OCI-LY3 (cell line): ENCODE data around the gene C8B.

Experiments
- H2AFZ ChIP-seq: fragments of 200-600, 300-600 bp; shearing (Covaris generic); 2 replicates; pipeline ENCODE4 v1.6.0; 2014; ENCODE audit warnings: antibody characterized with exemption, low read depth, low read length
- H3K27ac ChIP-seq: fragments of 200-600, 300-600 bp; sonication (generic); 2 replicates; pipeline ENCODE4 v1.5.1; 2014; ENCODE audit warnings: mild to moderate bottlenecking, low read length, moderate library complexity, mixed read lengths
- H3K27me3 ChIP-seq: fragments of 200-600, 300-600 bp; sonication (generic); 2 replicates; pipeline ENCODE4 v1.6.1; 2014; ENCODE audit warnings: low read depth, low read length, mixed read lengths
- H3K36me3 ChIP-seq: fragments of 200-600, 300-600 bp; sonication (generic); replicated peaks from 2 replicates; pipeline ENCODE3; 2014; ENCODE audit warnings: low read depth, low read length, mixed read lengths
- H3K4me1 ChIP-seq: fragments of 300-600, 200-600 bp; sonication (generic); 2 replicates; pipeline ENCODE4 v1.6.1; 2014; ENCODE audit warnings: low read length, mixed read lengths
- H3K4me2 ChIP-seq: fragments of 200-600, 300-600 bp; sonication (generic); 2 replicates; pipeline ENCODE4 v1.6.1; 2014; ENCODE audit warnings: low read length, mixed read lengths
- H3K4me3 ChIP-seq: fragments of 300-600, 200-600 bp; sonication (generic); 2 replicates; pipeline ENCODE4 v1.5.1; 2014; ENCODE audit warnings: antibody characterized with exemption, mild to moderate bottlenecking, low read length, moderate library complexity
- H3K79me2 ChIP-seq: fragments of 300-600, 200-600 bp; shearing (Covaris generic); 2 replicates; pipeline ENCODE4 v1.6.1; 2014; ENCODE audit warnings: mild to moderate bottlenecking, low read length, mixed read lengths
- H3K9ac ChIP-seq: fragments of 300-600, 200-600 bp; shearing (Covaris generic); 2 replicates; pipeline ENCODE4 v1.6.0; 2014; ENCODE audit warnings: mild to moderate bottlenecking, low read length, moderate library complexity
- H3K9me3 ChIP-seq: fragments of 200-600, 300-600 bp; shearing (Covaris generic); 2 replicates; pipeline ENCODE4 v1.6.1; 2014; ENCODE audit warnings: low read length, mixed read lengths; ENCODE audit not compliant: insufficient read depth
- H4K20me1 ChIP-seq: fragments of 200-600, 300-600 bp; sonication (generic); 2 replicates; pipeline ENCODE4 v1.6.1; 2016; ENCODE audit warnings: low read length, mixed read lengths; ENCODE audit not compliant: insufficient read depth
- CTCF ChIP-seq: fragments of 200-600, 300-600 bp; sonication (generic); IDR thresholded peaks from 2 replicates; pipeline ENCODE4 v1.5.1; 2014; ENCODE audit warnings: antibody characterized with exemption, low read length, low read depth
- EZH2phosphoT487 ChIP-seq: fragments of 200-600 bp; shearing (Covaris generic); IDR thresholded peaks from 2 replicates; pipeline ENCODE4 v1.6.1; 2018; ENCODE audit warnings: antibody characterized with exemption, mixed run types, low read depth

C8B gene

GRCh38 chr1:56995414-56996100 lies 29.7 kb upstream of the C8B start:
- Histone ChIP-seq H3K36me3 (no peaks in the 10 kb centered on the region), H3K27me3 (no peaks in the 10 kb centered on the region), H3K4me2 (no peak overlapping the region), H3K79me2 (no peaks in the 10 kb centered on the region), H4K20me1 (no peaks in the 10 kb centered on the region), H2AFZ (no peak overlapping the region), H3K27ac (no peak overlapping the region), H3K9me3 (no peaks in the 10 kb centered on the region), H3K4me3 (no peak overlapping the region), H3K9ac (no peak overlapping the region), H3K4me1 (no peaks in the 10 kb centered on the region)
- no peak for TF ChIP-seq CTCF
- no peak for TF ChIP-seq EZH2phosphoT487

- TF ChIP-seq CTCF: no peak
- no peak for TF ChIP-seq EZH2phosphoT487
- H3K4me1 ChIP-seq: no peaks in the 10 kb centered on the region
- no peak overlapping the region for H2AFZ ChIP-seq
- H3K36me3 ChIP-seq: no peaks in the 10 kb centered on the region
- no peak overlapping the region for H3K9ac ChIP-seq
- no peaks in the 10 kb centered on the region for H3K9me3 ChIP-seq
- H3K27me3 ChIP-seq: no peaks in the 10 kb centered on the region
- no peak overlapping the region for H3K4me3 ChIP-seq
- H4K20me1 ChIP-seq: no peaks in the 10 kb centered on the region
- no peak overlapping the region for H3K27ac ChIP-seq
- no peak overlapping the region for H3K4me2 ChIP-seq
- H3K79me2 ChIP-seq: no peaks in the 10 kb centered on the region
Measured at GRCh38 chr1:56993475-56993874, 27.7 kb upstream of the C8B start.

- H3K9me3 ChIP-seq: no peaks in the 10 kb centered on the region
Measured at GRCh38 chr1:56992318-56993125, 26.7 kb upstream of the C8B start.

More at GRCh38 chr1:56992318-56993125, 26.7 kb upstream of the C8B start:
- H4K20me1 ChIP-seq: no peaks in the 10 kb centered on the region
- H3K79me2 ChIP-seq: no peaks in the 10 kb centered on the region
- no peak overlapping the region for H3K4me2 ChIP-seq
- H3K27ac ChIP-seq: no peak overlapping the region
- H3K4me3 ChIP-seq: no peak overlapping the region
- TF ChIP-seq EZH2phosphoT487: no peak
- no peak for TF ChIP-seq CTCF
- H3K9ac ChIP-seq: no peak overlapping the region
- H2AFZ ChIP-seq: no peak overlapping the region
- H3K4me1 ChIP-seq: no peaks in the 10 kb centered on the region
- H3K27me3 ChIP-seq: no peaks in the 10 kb centered on the region
- H3K36me3 ChIP-seq: no peaks in the 10 kb centered on the region
